NCI-H446 (cell line): ENCODE results near the gene ZBTB24.

Experiments used
- DNase-seq, 2 experiments: peaks; one replicate each; lab custom pipeline; 2025; lab: John Stamatoyannopoulos, UW

Gene ZBTB24

DNA sequence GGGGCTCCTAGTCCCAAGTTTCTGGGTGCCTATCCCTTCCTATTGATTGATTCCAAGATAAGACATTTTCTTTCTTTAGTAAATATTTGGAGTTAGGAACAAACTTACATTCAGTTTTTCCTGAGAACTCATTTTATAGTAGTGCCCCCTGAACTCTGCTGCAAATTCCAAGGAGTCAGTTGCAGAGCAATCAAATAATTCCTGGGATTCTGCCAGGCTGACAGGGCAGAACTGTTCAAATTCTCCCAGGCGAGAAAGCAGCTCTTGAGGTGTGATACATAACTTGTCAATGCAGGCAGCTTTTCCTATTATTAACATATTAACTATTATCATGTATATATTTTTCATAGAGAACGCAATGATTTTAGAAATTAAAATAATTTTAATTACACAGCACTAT, 15.9 kb upstream of the ZBTB24 start:
- no peak for DNase-seq

- no peak for DNase-seq
Observed at GRCh38 chr6:109498052-109498451, 15.0 kb upstream of the ZBTB24 start.

GRCh38 chr6:109496036-109496772, 13.2 kb upstream of the ZBTB24 start:
- no peak for DNase-seq

DNA sequence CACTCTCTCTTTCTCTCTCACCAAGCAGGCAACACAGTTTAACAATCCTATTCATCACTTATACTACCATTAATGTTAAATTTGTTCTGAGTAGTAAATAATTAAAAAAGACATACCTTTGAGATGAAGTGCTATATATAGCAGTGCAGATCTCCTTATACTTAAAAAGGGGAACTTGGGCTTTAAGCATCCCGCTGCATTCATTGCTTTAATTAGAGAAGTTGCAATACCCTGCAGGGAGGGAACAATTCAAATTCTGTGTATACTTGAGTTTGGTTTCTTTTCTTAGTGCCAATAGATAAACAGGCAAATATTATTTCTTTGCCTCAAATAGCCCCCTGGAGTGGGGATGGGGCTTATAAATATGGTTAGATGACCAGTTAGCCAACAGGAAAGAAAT, 10.8 kb upstream of the ZBTB24 start:
- no peak for DNase-seq

DNA sequence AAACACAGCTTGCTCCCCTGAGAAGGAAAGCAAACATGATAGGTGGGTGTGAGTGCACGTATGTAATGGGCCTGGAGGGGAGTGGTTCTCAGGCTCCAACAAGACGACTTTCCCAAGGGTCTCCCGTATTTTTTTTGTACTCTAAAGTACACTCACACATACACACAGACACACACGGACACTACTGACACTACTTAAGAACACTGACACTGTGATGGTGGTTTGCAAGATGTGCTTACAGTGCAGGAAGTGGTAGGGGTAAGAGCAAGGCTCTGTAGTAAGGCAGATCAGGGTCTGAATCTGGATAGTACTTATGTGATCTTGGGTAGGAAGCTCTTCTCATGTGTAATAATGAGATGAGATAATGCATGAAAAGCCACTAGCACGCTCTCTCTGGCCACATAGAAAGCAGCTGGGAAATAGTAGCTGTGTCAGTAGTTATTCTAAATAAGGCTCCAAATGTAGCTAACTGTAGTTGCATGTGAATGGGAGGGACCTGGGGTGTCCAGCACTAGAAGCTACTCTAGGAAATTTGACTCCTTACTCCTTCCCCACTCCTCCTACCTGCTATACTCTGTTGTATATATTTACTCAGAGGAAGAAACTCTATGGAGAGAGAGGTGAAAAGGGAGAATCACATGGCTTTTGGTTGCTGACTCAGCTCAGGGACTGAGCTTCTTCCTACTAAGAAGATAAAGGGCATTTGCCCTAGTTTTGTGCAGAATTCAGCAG, 8.4 kb upstream of the ZBTB24 start:
- DNase-seq, result no peak

GRCh38 chr6:109490713-109491112, 7.7 kb upstream of the ZBTB24 start:
- DNase-seq, result no peak

DNA sequence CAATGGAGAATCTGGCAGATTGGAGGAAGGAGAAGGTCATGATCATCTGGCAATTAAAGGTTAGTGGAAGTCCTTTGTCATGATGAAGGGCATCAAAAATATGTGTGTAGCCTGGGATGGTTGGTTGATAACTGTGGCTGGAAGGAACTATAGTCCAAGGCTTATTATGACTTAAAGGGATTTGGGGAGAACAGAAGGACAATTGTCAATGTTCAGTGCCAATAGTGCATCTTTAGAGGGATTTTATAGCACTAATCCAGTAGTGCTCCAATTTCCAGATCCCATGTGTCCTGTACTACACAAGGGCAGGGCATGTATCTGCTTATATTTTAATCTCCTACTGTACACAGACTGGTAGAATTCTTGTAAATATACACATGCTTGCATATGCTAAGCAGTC, 5.0 kb upstream of the ZBTB24 start:
- no peak for DNase-seq

GRCh38 chr6:109486068-109486467, 3.0 kb upstream of the ZBTB24 start:
- DNase-seq, result no peak

DNA sequence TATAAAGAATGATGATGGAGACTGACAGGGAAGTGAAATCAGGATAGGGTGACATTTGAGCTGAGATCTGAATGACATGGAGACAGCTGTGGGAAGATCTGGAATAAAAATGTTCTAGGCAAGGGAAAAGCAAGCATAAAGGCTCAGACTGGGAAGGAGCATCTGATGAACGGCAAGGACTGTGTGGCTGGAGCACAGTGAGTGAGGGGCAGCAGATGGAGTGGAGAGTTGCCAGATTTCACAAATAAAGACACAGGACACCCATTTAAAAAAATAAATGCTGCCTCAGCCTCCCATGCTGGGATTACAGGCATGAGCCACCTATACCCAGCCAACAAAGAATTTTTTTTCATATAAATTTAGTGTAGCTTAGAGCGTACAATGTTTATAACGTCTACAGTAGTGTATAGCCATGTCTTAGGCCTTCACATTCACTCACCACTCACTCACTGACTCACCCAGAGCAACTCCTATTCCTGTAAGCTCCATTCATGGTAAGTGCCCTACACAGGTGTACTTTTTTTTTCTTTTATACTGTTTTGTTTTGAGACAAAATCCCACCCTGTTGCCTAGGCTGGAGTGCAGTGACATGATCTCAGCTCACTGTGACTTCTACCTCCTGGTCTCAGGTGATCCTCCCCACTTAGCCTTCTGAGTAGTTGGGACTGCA, 2.4 kb upstream of the ZBTB24 start:
- peak in 1 of 2 experiments; percentile 21 for DNase-seq

GRCh38 chr6:109484122-109484521, 1.1 kb upstream of the ZBTB24 start:
- DNase-seq, result peak in 1 of 2 experiments; percentile 36

DNA sequence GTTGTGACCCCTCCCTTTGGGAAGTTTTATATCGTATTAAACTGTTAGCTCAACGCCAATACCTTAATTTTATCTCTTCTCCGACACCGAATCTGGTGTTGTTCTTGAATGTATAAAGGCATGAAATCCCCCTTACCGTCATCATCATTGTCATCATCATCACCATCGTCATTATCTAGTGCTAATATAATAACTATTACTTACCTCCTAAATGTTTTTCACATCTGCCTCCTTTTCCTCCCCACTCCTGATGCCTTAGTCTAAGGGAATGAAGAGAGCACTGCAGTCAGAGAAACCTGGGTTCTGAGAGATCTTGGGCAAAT, 677 bp upstream of the ZBTB24 start:
- DNase-seq, result no peak

- DNase-seq, result no peak
Observed at GRCh38 chr6:109480993-109481480, 2.0 kb downstream of the ZBTB24 start.

DNA sequence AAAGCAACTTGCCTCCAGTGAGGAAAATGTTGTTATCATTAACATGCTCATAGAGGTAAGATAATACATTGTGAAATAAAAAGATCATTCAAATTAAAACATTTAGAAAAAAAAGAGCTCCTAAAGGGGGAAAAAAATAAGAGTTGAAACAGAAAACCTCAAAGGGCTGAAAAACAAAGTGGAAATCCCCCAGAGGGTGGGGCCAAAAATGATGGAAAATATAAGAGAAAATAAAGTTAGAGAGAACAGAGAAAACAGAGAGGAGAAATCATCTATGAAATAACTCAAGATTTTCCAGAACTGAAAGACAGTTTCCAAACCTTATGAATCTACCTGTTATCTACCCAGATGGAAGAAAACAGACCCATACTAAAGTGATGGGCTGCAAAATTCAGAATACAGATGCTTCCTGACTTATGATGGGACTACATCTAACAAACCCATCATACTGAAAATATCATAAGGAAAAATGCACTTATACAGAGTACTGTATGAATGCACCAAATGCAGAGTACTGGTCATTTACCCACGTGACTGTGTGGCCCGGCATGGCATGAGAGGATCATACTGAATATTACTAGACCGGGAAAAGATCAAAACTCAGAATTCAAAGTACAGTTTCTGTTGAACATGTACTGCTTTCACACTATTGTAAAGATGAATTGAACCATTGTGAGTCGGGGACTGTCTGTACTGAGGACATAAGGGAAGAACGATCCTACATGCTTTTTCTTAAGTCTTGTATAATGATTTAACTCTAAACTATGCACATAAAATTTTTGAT, 4.0 kb downstream of the ZBTB24 start:
- no peak for DNase-seq

GRCh38 chr6:109478222-109478805, 4.7 kb downstream of the ZBTB24 start:
- no peak for DNase-seq

DNA sequence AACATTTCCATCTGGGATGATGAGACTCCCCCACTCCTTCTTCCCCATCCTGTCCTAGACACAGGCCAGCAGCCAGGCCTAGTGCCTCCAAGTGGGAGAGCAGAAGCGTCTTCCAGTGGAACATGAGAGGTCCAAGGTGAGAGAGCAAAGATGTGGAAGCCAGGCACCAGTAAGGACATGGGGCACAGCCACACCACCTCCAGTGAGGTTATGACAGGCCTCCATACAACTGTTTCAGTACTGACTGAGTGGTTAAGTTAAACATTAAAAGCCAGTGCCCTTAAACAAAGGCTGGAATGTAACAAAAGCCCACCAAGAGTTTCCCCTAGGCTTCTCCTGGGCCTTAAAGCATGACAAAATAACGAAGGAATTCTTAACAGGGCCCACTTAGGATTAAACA, 5.3 kb downstream of the ZBTB24 start:
- DNase-seq, result no peak

- no peak for DNase-seq
Observed at GRCh38 chr6:109477184-109477583, 5.8 kb downstream of the ZBTB24 start.

DNA sequence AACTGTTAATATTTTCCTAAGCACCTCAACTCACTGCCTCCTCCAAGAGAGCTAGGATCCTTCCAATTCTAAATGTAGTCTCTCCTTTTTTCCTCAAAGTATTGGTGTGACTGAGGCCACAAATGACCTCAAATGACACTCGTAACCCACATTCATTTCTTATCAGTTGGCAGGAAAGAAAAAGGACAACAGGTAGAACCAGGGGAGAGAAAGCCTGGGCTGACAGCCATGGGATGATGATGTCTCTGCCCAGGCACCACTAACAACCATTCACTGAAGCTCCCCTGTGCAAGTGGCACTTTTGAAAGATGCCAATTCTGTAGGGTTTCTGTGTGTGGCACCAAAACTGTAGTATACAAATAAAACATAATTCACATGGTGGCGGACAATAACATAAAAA, 7.4 kb downstream of the ZBTB24 start:
- DNase-seq, result no peak

GRCh38 chr6:109474995-109475394, 8.0 kb downstream of the ZBTB24 start:
- DNase-seq, result no peak

DNA sequence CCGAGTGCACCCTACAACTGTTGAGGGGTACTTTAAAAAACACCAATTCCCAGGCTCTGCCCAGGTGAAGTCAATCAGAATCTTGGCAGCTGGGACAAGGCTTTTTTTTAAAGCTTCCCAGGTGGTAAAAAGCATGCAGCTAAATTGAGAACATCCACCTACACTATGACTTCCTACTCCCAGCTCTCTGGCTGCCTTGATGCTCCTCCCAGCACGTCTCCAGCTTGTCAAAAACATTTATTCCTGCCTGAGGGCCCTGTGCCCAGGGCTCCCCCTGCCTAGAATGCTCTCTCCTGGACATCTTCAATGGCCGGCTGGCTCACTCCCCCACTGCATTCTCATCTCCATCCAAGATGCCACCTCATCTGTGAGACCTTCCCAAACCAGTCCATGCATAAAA, 9.9 kb downstream of the ZBTB24 start:
- DNase-seq, result no peak

DNA sequence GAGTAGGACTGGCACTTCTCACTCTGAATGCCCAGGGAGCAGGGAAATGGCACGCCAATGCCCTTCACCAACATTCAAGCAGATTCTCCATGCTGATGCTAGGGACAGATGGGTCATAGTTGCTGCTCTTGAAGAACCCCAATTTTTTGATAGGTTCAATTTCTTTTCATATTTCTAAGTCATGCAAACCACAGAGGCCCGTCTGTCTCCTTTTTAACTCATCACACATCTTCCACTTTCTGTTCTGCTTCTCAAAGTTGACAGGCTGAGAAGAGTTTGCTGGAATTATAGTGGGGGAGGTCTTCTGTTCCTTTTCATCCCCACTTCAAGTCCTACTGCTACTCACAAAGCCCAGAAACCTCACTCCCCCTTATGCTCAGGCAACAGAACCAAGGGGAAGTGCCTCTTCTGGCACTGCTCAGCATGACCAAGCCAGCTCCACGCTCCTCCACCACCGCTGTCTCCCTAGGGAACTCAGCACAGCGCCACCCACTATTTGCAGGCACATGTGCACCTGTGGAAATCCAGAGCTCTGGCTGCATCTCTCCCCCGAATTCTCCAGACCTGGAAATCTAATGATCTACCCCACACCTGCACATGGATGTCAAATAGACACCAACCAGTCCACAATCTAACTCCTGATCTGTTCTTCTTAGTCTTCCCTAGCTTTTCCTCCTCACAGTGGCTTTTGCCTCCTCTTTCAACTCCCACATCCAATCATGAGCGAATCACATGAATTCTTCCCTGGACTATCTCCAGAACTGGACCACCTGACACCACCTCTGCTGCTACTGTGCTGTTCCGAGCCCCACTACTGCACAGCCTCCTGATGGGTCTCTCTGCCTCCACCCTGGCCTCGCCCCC, 10.7 kb downstream of the ZBTB24 start:
- no peak for DNase-seq
